Ovary (tissue), 3 donors: ENCODE data around the gene MAK.

Source experiments
- CTCF ChIP-seq, 3 donors: fragments of 450-650 bp in 2 of 3; fragments of 200-600 bp in 1 of 3; IDR thresholded peaks; one replicate each; pipeline versions ENCODE4 v1.5.1 to v1.8.0; 2016 to 2022; ENCODE audit warnings: antibody characterized with exemption in 3 of 3, mild to moderate bottlenecking in 1 of 3
- EP300 ChIP-seq: sonication (generic); formaldehyde crosslinking; IDR thresholded peaks from one replicate; pipeline ENCODE4 v1.6.1; 2017; ENCODE audit warnings: antibody characterized with exemption
- POLR2A ChIP-seq: fragments of 450-650 bp; IDR thresholded peaks from one replicate; pipeline ENCODE4 v1.6.1; 2017; ENCODE audit warnings: antibody characterized with exemption, mild to moderate bottlenecking, moderate library complexity
- donor health status: DM: no; HTN: no; CAD: no.

GRCh38 chr6:10763006-10763405 is 75.3 kb downstream of the MAK start:
- TF ChIP-seq POLR2A (no peak), CTCF (IDR thresholded peaks at IDR 0.05) (no peak), EP300 (no peak)
